ENCODE data around the gene ATM.

GRCh38 chr11:108405706-108406105 is 182.8 kb downstream of the ATM start:
- TF ChIP-seq REST (tag by site-specific recombination; IDR thresholded peaks at IDR 0.05) (no peak), ATF2 (tag by site-specific recombination; IDR thresholded peaks at IDR 0.05; ENCODE audit: low read depth) (no peak), ELK4 (IDR thresholded peaks at IDR 0.05; ENCODE audit: borderline replicate concordance, low read depth, low read length) (no peak), INSM2 (tag by site-specific recombination; IDR thresholded peaks at IDR 0.05) (no peak), OVOL3 (tag by site-specific recombination; IDR thresholded peaks at IDR 0.05) (no peak), SCRT1 (tag by site-specific recombination; IDR thresholded peaks at IDR 0.05; ENCODE audit: borderline replicate concordance) (no peak), CTCF (tag by site-specific recombination; IDR thresholded peaks at IDR 0.05) (no peak), ZNF175 (tag by site-specific recombination; IDR thresholded peaks at IDR 0.05) (no peak), ZNF629 (tag by site-specific recombination; IDR thresholded peaks at IDR 0.05) (no peak), ZNF626 (tag by site-specific recombination; IDR thresholded peaks at IDR 0.05) (no peak), ZNF549 (tag by site-specific recombination; IDR thresholded peaks at IDR 0.05) (no peak), ZNF23 (tag by site-specific recombination; IDR thresholded peaks at IDR 0.05; ENCODE audit: borderline replicate concordance) (no peak)
